Activated naive CD8-positive, alpha-beta T cell treated with anti-CD3 and anti-CD28 coated beads, Interleukin-2, amount 50 U/mL, for 24 hours (primary cell): ENCODE measurements around the gene C1QA.
"Not testable (repeated sequence)": the region's sequence is repeated elsewhere in the genome, so short reads cannot be mapped to it uniquely, and the experiment has no call there.

Source experiments
- ATAC-seq: fragments of 150-1000 bp; cut with Tn5 transposase; one replicate; pipeline ENCODE4 v1.10.0; 2021
- DNase-seq: peaks from one replicate; pipeline ENCODE4 v3.0.0; 2021
- H3K27ac Mint-ChIP-seq: one replicate; pipeline ENCODE4 v1.8.0; 2021; ENCODE audit warnings: mild to moderate bottlenecking, mixed read lengths
- H3K27me3 Mint-ChIP-seq: one replicate; pipeline ENCODE4 v1.8.0; 2021; ENCODE audit warnings: mixed read lengths
- H3K36me3 Mint-ChIP-seq: one replicate; pipeline ENCODE4 v1.8.0; 2021; ENCODE audit warnings: low read depth, mixed read lengths
- H3K4me1 Mint-ChIP-seq: one replicate; pipeline ENCODE4 v1.8.0; 2021; ENCODE audit warnings: mixed read lengths
- H3K4me3 Mint-ChIP-seq: one replicate; pipeline ENCODE4 v1.8.0; 2021; ENCODE audit warnings: mild to moderate bottlenecking, moderate library complexity, mixed read lengths
- H3K9me3 Mint-ChIP-seq: one replicate; pipeline ENCODE4 v1.8.0; 2021; ENCODE audit warnings: mixed read lengths

Gene C1QA

DNA sequence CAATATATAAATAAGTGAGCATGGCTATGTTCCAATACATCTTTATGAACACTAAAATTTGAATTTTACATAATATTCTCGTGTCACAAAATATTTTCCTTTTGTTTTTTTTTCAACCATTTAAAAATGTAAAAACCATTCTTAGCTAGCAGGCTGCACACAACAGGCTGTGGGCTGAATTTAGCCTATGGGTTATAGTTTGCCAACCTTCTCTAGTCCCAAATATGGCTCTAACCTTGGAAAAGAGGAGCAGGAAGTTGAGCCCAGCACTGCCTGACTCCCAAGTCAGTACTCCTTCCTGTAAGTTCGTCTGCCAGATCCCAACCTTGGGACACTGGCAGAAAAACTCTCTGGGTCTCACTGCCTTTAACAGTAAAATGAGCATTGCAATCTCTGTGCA is 30.0 kb downstream of the C1QA start:
- Mint-ChIP-seq H3K36me3 (no peaks in the 10 kb centered on the region), H3K4me1 (no peaks in the 10 kb centered on the region), H3K4me3 (no peak overlapping the region), H3K27ac (no peak overlapping the region), H3K9me3 (no peaks in the 10 kb centered on the region), H3K27me3 (peaks cover 16% of the 10 kb centered on the region)
- DNase-seq (no peak), ATAC-seq (no peak)

GRCh38 chr1:22668840-22669239 is 32.4 kb downstream of the C1QA start:
- DNase-seq, H3K27ac Mint-ChIP-seq, H3K36me3 Mint-ChIP-seq, H3K4me1 Mint-ChIP-seq, H3K4me3 Mint-ChIP-seq, H3K9me3 Mint-ChIP-seq, ATAC-seq: not testable (repeated sequence)
- H3K27me3 Mint-ChIP-seq: peaks cover 33% of the 10 kb centered on the region

DNA sequence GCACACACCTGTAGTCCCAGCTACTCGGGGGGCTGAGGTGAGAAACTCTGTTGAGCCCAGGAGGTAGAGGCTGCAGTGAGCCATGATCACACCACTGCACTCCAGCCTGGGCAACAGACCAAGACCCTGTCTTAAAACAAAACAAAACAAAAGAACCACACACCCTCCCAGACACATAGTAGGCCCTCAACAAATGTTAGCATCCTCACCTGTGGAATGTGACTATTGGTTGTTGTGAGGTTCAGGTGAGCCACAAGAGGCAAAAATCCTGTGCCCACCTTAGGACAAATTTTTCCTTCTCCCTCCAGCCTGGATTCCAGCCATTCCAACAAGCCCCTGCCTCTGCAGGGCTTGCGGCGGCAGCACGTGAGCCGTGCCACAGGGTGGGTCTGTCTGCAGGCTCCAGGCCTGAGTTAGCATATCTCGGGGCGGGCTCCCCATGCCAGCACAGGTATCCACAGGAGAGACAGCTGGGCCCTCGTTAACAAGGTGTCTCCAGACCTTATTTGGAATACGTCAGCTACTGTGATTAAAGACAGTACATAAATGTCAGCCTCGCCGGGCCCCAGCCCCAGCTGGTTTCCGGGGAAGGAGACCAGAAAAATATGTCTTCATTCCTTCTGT is 34.0 kb downstream of the C1QA start:
- ATAC-seq: no peak
- no peaks in the 10 kb centered on the region for H3K36me3 Mint-ChIP-seq
- no peak for DNase-seq
- H3K4me3 Mint-ChIP-seq: no peak overlapping the region
- no peaks in the 10 kb centered on the region for H3K4me1 Mint-ChIP-seq
- no peaks in the 10 kb centered on the region for H3K9me3 Mint-ChIP-seq
- H3K27ac Mint-ChIP-seq: no peak overlapping the region
- peaks cover 48% of the 10 kb centered on the region for H3K27me3 Mint-ChIP-seq

GRCh38 chr1:22671999-22672398 is 35.6 kb downstream of the C1QA start:
- ATAC-seq: no peak

DNA sequence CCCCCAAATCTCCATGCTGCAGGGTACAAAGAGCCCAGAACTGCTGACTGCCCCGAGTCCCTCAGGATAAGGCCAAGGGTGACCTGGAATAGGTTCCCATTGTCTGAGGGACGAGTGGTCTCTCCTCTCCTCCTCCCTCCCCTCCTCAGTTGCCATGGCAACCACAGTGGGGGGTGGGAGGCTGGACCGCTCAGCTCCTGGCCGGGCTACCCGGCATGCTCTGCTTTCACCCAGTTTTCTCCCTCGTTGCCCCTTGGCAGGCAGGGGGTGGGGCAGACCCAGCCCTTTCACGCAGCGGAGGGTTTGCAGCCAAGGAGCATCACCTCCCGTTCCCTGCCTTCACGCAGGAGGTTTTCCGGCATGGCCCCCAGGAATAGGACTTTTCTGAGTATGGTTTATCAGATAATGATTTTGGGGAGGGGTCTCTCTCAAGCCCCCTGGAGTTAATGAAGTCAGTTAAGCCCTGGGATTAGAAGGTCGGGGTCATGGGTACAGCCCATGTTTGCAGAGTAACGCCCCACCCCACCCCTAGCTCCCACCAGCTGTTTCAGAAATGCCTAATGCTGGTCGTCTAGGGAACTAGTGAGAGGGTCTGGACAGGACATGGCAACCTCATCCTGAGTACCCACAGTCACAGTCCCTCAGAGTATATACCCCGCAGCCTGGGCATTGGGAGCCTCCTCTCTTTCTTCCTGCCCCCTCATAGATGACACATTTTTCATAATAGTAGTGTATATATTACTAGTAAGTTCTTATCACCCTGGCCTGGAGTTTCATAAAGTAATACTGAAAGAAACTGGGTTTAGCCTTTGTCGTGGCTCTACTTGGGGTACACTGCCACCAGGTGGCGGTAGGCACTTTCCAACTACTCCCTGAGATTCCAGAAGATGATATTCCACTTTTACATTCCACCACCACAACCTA is 37.3 kb downstream of the C1QA start:
- H3K36me3 Mint-ChIP-seq: no peaks in the 10 kb centered on the region
- ATAC-seq (peak; percentile 70), DNase-seq (peak; percentile 28)
- no peak overlapping the region for H3K27ac Mint-ChIP-seq
- no peaks in the 10 kb centered on the region for H3K9me3 Mint-ChIP-seq
- H3K27me3 Mint-ChIP-seq: peaks cover 49% of the 10 kb centered on the region
- H3K4me1 Mint-ChIP-seq: no peaks in the 10 kb centered on the region
- no peak overlapping the region for H3K4me3 Mint-ChIP-seq

More at GRCh38 chr1:22671999-22672398, 35.6 kb downstream of the C1QA start:
- no peak for DNase-seq
- Mint-ChIP-seq H3K4me1 (no peaks in the 10 kb centered on the region), H3K27me3 (peaks cover 52% of the 10 kb centered on the region), H3K36me3 (no peaks in the 10 kb centered on the region), H3K9me3 (no peaks in the 10 kb centered on the region), H3K4me3 (no peak overlapping the region), H3K27ac (no peak overlapping the region)

GRCh38 chr1:22674410-22674749 is 38.0 kb downstream of the C1QA start:
- H3K27ac Mint-ChIP-seq: no peak overlapping the region

GRCh38 chr1:22676151-22676550 is 39.7 kb downstream of the C1QA start:
- not testable (repeated sequence) for H3K27ac Mint-ChIP-seq, H3K4me3 Mint-ChIP-seq, H3K36me3 Mint-ChIP-seq, ATAC-seq, H3K4me1 Mint-ChIP-seq, DNase-seq, H3K9me3 Mint-ChIP-seq
- peaks cover 39% of the 10 kb centered on the region for H3K27me3 Mint-ChIP-seq

More at GRCh38 chr1:22674410-22674749, 38.0 kb downstream of the C1QA start:
- no peaks in the 10 kb centered on the region for H3K36me3 Mint-ChIP-seq
- no peak overlapping the region for H3K4me3 Mint-ChIP-seq
- peaks cover 45% of the 10 kb centered on the region for H3K27me3 Mint-ChIP-seq
- H3K4me1 Mint-ChIP-seq: no peaks in the 10 kb centered on the region
- H3K9me3 Mint-ChIP-seq: no peaks in the 10 kb centered on the region
- DNase-seq: no peak
- no peak for ATAC-seq

GRCh38 chr1:22676916-22677583 is 40.6 kb downstream of the C1QA start:
- Mint-ChIP-seq H3K4me3 (no peak overlapping the region), H3K27ac (no peak overlapping the region), H3K4me1 (no peaks in the 10 kb centered on the region), H3K27me3 (peaks cover 33% of the 10 kb centered on the region), H3K9me3 (no peaks in the 10 kb centered on the region), H3K36me3 (no peaks in the 10 kb centered on the region)
- no peak for ATAC-seq
- no peak for DNase-seq

DNA sequence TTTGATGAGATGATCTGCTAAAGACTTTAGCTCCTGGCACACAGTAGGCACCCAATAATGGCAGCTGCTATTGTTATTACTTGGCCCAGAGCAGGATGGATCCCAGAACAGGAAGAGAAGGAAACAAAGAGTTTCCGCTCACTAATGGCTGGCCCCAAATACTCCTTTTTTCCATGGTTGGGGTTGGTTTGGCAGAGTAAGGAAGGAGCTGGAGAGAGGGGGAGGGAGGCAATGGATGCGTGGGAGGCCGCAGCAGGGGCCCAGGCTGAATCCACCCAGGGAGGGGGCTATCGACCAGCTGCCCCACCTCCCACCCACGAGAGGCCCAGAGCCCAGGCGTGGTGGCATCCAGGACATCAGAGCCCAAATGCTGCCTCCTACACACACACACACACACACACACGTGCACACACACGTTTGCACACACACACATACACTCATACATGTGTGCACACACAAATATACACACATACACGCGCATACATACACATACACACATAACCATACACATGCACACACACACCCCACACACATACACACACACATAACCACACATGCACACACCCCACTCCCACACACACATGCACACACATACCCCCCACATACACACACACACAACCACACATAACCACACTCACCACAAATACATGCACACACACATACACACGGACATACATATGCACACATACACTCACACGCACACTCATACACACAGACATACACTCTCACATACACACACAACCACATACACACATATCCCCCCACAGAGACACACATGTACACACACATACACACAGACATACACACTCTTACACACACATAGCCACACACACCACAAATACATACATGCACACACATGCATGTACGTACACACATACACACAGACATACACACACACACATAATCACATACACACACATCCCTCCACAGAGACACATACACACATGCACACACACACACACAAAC is 41.8 kb downstream of the C1QA start:
- Mint-ChIP-seq H3K9me3 (no peaks in the 10 kb centered on the region), H3K27me3 (peaks cover 21% of the 10 kb centered on the region), H3K27ac (no peak overlapping the region), H3K36me3 (no peaks in the 10 kb centered on the region), H3K4me1 (no peaks in the 10 kb centered on the region), H3K4me3 (no peak overlapping the region)
- DNase-seq (no peak), ATAC-seq (no peak)

DNA sequence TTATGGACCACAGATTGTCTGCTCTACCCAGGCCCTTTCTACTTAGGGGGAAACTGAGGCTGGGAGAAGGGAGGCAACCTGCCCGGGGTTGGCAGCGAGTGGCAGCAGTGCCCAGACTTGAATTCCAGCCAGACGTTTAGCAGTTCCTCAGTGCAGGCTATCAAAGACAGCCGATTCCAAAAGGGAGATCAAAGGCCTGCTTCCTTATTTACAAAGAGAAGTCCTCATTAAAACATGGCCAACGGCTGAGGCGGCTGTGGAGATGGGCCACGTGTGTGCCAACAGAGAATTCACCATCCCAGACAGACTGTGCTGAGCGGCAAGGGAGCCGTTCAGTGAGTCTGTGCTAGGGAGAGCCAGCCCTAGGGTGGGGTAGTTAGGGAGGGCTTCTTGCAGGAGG is 44.3 kb downstream of the C1QA start:
- Mint-ChIP-seq H3K36me3 (no peaks in the 10 kb centered on the region), H3K4me3 (no peak overlapping the region), H3K9me3 (no peaks in the 10 kb centered on the region), H3K4me1 (no peaks in the 10 kb centered on the region), H3K27me3 (peaks cover 19% of the 10 kb centered on the region), H3K27ac (no peak overlapping the region)
- ATAC-seq (no peak), DNase-seq (no peak)

DNA sequence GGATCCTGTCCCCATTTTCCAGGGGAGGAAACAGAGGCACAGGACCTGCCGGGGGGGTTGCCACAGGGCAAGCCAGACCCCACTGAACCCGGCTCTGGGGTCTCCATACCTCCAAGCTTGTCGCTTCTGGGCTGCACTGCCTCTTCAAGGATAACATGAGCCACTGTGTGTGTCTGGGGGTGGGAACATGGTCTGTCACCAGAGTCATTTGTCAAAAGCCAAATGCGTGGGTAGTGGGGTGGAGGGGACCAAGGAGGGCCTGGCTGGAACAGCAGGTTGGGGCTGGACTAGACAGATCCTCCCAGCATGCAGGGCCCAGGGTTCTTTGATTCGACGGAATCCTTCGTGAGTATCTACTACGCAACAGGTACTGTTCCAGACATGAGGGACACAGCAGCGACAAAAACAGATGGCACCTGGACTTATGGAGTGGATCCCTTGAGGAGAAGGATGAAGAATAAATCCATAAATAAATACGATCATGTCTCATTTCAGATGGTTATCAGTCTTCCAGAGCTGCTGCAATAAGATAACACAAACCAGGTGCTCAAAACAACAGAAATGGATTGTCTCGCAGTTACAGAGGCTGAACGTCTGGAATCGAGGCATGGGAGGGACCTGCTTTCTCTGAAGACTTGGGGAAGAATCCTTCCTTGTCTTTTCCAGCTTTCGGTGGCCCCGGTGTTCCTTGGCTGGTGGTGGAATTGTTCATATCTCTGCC is 45.3 kb downstream of the C1QA start:
- no peak overlapping the region for H3K4me3 Mint-ChIP-seq
- no peak overlapping the region for H3K27ac Mint-ChIP-seq
- DNase-seq: no peak
- no peaks in the 10 kb centered on the region for H3K4me1 Mint-ChIP-seq
- no peaks in the 10 kb centered on the region for H3K36me3 Mint-ChIP-seq
- no peaks in the 10 kb centered on the region for H3K9me3 Mint-ChIP-seq
- no peak for ATAC-seq
- peaks cover 22% of the 10 kb centered on the region for H3K27me3 Mint-ChIP-seq

- Mint-ChIP-seq H3K27me3 (peaks cover 25% of the 10 kb centered on the region), H3K27ac (no peak overlapping the region), H3K4me3 (no peak overlapping the region), H3K36me3 (no peaks in the 10 kb centered on the region), H3K9me3 (no peaks in the 10 kb centered on the region), H3K4me1 (no peaks in the 10 kb centered on the region)
- no peak for ATAC-seq
- no peak for DNase-seq
Observed at GRCh38 chr1:22683547-22683946, 47.1 kb downstream of the C1QA start.

GRCh38 chr1:22685591-22686059 is 49.2 kb downstream of the C1QA start:
- ATAC-seq (no peak), DNase-seq (no peak)
- no peak overlapping the region for H3K4me3 Mint-ChIP-seq
- no peaks in the 10 kb centered on the region for H3K4me1 Mint-ChIP-seq
- no peaks in the 10 kb centered on the region for H3K36me3 Mint-ChIP-seq
- H3K27me3 Mint-ChIP-seq: peaks cover 28% of the 10 kb centered on the region
- H3K9me3 Mint-ChIP-seq: no peaks in the 10 kb centered on the region
- no peak overlapping the region for H3K27ac Mint-ChIP-seq
